ENCODE measurements around the gene IL17REL. TPM values are rescaled to one million over a fixed set of nuclear protein-coding genes. Genes with fewer than 3 reads are reported as not detected.

The IL17REL gene
- total RNA-seq, 1 experiment from 2014 or later: not detected

GRCh38 chr22:50018608-50019285, 6.2 kb upstream of the IL17REL start:
- H3K27ac ChIP-seq: no peak overlapping the region
- DNase-seq: no peak

GRCh38 chr22:50017701-50018224, 5.2 kb upstream of the IL17REL start:
- no peaks in the 10 kb centered on the region; the same call in 1 of the 2 replicates for H3K9me3 ChIP-seq (replicated peaks)
- H3K27ac ChIP-seq: no peak overlapping the region
- DNase-seq: no peak
- H3K27me3 ChIP-seq: peaks cover 5% of the 10 kb centered on the region; the same call in 1 of the 2 replicates
- no peaks in the 10 kb centered on the region for H3K4me1 ChIP-seq
- no peak overlapping the region for H3K4me3 ChIP-seq
- H3K36me3 ChIP-seq: no peaks in the 10 kb centered on the region

More at GRCh38 chr22:50018608-50019285, 6.2 kb upstream of the IL17REL start:
- Histone ChIP-seq H3K36me3 (no peaks in the 10 kb centered on the region), H3K9me3 (replicated peaks) (no peaks in the 10 kb centered on the region; the same call in 1 of the 2 replicates), H3K4me3 (no peak overlapping the region), H3K27me3 (no peaks in the 10 kb centered on the region), H3K4me1 (no peaks in the 10 kb centered on the region)

GRCh38 chr22:50016988-50017700, 4.6 kb upstream of the IL17REL start:
- DNase-seq: peak in 1 of 2 experiments; percentile 13
- H3K36me3 ChIP-seq: no peaks in the 10 kb centered on the region
- no peaks in the 10 kb centered on the region; the same call in 1 of the 2 replicates for H3K9me3 ChIP-seq (replicated peaks)
- peaks cover 5% of the 10 kb centered on the region; the same call in 1 of the 2 replicates for H3K27me3 ChIP-seq
- H3K4me3 ChIP-seq: no peak overlapping the region
- H3K4me1 ChIP-seq: no peaks in the 10 kb centered on the region
- no peak overlapping the region for H3K27ac ChIP-seq

- peak in 1 of 2 experiments; percentile 5 for DNase-seq
- H3K9me3 ChIP-seq (replicated peaks): no peaks in the 10 kb centered on the region; the same call in 1 of the 2 replicates
- H3K4me3 ChIP-seq: no peak overlapping the region
- no peak overlapping the region for H3K27ac ChIP-seq
- H3K4me1 ChIP-seq: no peaks in the 10 kb centered on the region
- H3K27me3 ChIP-seq: peaks cover 11% of the 10 kb centered on the region
- no peaks in the 10 kb centered on the region for H3K36me3 ChIP-seq
Observed at GRCh38 chr22:50016308-50016987, 3.9 kb upstream of the IL17REL start.

- peak in 1 of 2 experiments; percentile 4 for DNase-seq
- Histone ChIP-seq H3K27ac (no peak overlapping the region), H3K4me1 (no peaks in the 10 kb centered on the region), H3K27me3 (peaks cover 14% of the 10 kb centered on the region), H3K9me3 (replicated peaks) (no peaks in the 10 kb centered on the region; the same call in 1 of the 2 replicates), H3K36me3 (no peaks in the 10 kb centered on the region), H3K4me3 (no peak overlapping the region)
Observed at GRCh38 chr22:50015451-50016307, 3.1 kb upstream of the IL17REL start.

GRCh38 chr22:50014655-50015401, 2.3 kb upstream of the IL17REL start:
- H3K9me3 ChIP-seq (replicated peaks): no peaks in the 10 kb centered on the region; the same call in 1 of the 2 replicates
- H3K27ac ChIP-seq: no peak overlapping the region
- H3K4me1 ChIP-seq: no peaks in the 10 kb centered on the region
- DNase-seq: peak in 1 of 2 experiments; percentile 12
- H3K4me3 ChIP-seq: no peak overlapping the region
- peaks cover 18% of the 10 kb centered on the region for H3K27me3 ChIP-seq
- no peaks in the 10 kb centered on the region for H3K36me3 ChIP-seq

- DNase-seq: no peak
- Histone ChIP-seq H3K4me1 (no peaks in the 10 kb centered on the region), H3K4me3 (no peak overlapping the region), H3K9me3 (replicated peaks) (no peaks in the 10 kb centered on the region; the same call in 1 of the 2 replicates), H3K27me3 (peaks cover 19% of the 10 kb centered on the region), H3K36me3 (no peaks in the 10 kb centered on the region), H3K27ac (no peak overlapping the region)
Observed at GRCh38 chr22:50014053-50014501, 1.5 kb upstream of the IL17REL start.

GRCh38 chr22:50011447-50012210, 936 bp downstream of the IL17REL start:
- Histone ChIP-seq H3K27me3 (peaks cover 35% of the 10 kb centered on the region), H3K36me3 (no peaks in the 10 kb centered on the region), H3K27ac (no peak overlapping the region), H3K9me3 (replicated peaks) (no peaks in the 10 kb centered on the region; the same call in 1 of the 2 replicates), H3K4me1 (no peaks in the 10 kb centered on the region), H3K4me3 (no peak overlapping the region)
- DNase-seq: peak in 1 of 2 experiments; percentile 7

GRCh38 chr22:50010676-50011446, 1.7 kb downstream of the IL17REL start:
- no peak overlapping the region for H3K4me3 ChIP-seq
- no peaks in the 10 kb centered on the region for H3K4me1 ChIP-seq
- H3K27me3 ChIP-seq: peaks cover 35% of the 10 kb centered on the region
- H3K36me3 ChIP-seq: no peaks in the 10 kb centered on the region
- no peaks in the 10 kb centered on the region; the same call in 1 of the 2 replicates for H3K9me3 ChIP-seq (replicated peaks)
- H3K27ac ChIP-seq: no peak overlapping the region
- peak in 1 of 2 experiments; percentile 7 for DNase-seq

- Histone ChIP-seq H3K27ac (no peak overlapping the region), H3K4me3 (no peak overlapping the region), H3K9me3 (replicated peaks) (no peaks in the 10 kb centered on the region; the same call in 1 of the 2 replicates), H3K27me3 (peaks cover 39% of the 10 kb centered on the region), H3K4me1 (no peaks in the 10 kb centered on the region), H3K36me3 (no peaks in the 10 kb centered on the region)
- peak in 1 of 2 experiments; percentile 3 for DNase-seq
Observed at GRCh38 chr22:50009765-50010675, 2.5 kb downstream of the IL17REL start.

GRCh38 chr22:50009251-50009650, 3.3 kb downstream of the IL17REL start:
- H3K27ac ChIP-seq: no peak overlapping the region
- H3K9me3 ChIP-seq (replicated peaks): no peaks in the 10 kb centered on the region; the same call in 1 of the 2 replicates
- no peak for DNase-seq
- no peaks in the 10 kb centered on the region for H3K36me3 ChIP-seq
- peaks cover 39% of the 10 kb centered on the region for H3K27me3 ChIP-seq
- H3K4me1 ChIP-seq: no peaks in the 10 kb centered on the region
- no peak overlapping the region for H3K4me3 ChIP-seq

Data from SJCRH30 (cell line).